ENCODE data around the gene RCSD1. TPM values are rescaled to one million over a fixed set of nuclear protein-coding genes. Genes with fewer than 3 reads are reported as not detected.

RCSD1 gene
- total RNA-seq, 1 experiment from 2014 or later = not detected

DNA sequence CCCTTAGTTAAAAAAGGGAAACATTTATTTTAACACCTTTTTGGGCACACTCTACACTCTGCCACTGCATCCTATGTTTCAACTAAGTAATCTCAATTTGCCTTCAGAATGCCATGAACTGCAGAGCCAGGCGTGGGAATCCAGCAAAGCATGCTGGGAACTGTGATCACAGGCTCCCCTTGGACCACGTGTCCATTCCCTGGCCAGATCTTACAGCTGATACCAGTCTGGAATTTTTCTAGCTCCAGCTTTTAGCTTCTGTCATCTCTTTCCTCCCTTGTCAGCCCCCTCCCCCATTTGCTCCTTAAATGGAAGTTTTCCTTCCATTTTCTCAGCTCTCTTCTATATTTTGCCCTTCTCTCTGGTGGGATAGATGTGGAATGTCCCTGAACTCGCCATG, 29.4 kb downstream of the RCSD1 start:
- no peaks in the 10 kb centered on the region for H3K9me3 ChIP-seq (ENCODE audit: low read depth, low read length, poor library complexity, severe bottlenecking)
- TF ChIP-seq, protein P1, sequence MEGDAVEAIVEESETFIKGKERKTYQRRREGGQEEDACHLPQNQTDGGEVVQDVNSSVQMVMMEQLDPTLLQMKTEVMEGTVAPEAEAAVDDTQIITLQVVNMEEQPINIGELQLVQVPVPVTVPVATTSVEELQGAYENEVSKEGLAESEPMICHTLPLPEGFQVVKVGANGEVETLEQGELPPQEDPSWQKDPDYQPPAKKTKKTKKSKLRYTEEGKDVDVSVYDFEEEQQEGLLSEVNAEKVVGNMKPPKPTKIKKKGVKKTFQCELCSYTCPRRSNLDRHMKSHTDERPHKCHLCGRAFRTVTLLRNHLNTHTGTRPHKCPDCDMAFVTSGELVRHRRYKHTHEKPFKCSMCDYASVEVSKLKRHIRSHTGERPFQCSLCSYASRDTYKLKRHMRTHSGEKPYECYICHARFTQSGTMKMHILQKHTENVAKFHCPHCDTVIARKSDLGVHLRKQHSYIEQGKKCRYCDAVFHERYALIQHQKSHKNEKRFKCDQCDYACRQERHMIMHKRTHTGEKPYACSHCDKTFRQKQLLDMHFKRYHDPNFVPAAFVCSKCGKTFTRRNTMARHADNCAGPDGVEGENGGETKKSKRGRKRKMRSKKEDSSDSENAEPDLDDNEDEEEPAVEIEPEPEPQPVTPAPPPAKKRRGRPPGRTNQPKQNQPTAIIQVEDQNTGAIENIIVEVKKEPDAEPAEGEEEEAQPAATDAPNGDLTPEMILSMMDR (conservative IDR thresholded peaks at IDR 0.05; ENCODE audit: low read depth, low read length) = no peak
- no peak for TF ChIP-seq EZH2 (IDR thresholded peaks at IDR 0.05; ENCODE audit: borderline replicate concordance, low read depth, low read length, poor library complexity, severe bottlenecking)
- ChIA-PET POLR2A (ENCODE audit: low non-redundant PET) (no interaction called here), CTCF (no interaction called here)
- H3K36me3 ChIP-seq (ENCODE audit: insufficient read depth, low read length, poor library complexity, severe bottlenecking) = no peaks in the 10 kb centered on the region
- DNase-seq (ENCODE audit: low spot score) = no peak
- intact Hi-C loops (cut with micrococcal nuclease; ENCODE audit: unreplicated experiment) = no loop called here
- H3K27ac ChIP-seq (ENCODE audit: low read depth, low read length, poor library complexity, severe bottlenecking) = no peak overlapping the region
- no peaks in the 10 kb centered on the region for H3K4me1 ChIP-seq (ENCODE audit: insufficient read depth, low read length, poor library complexity, severe bottlenecking)
- H3K27me3 ChIP-seq (replicated peaks; ENCODE audit: insufficient read depth, low read depth, low read length, poor library complexity) = no peaks in the 10 kb centered on the region
- H3K4me3 ChIP-seq (ENCODE audit: low read depth, low read length, poor library complexity, severe bottlenecking) = no peak overlapping the region
- BruUV-seq (replicated peaks) = no TSS peak

DNA sequence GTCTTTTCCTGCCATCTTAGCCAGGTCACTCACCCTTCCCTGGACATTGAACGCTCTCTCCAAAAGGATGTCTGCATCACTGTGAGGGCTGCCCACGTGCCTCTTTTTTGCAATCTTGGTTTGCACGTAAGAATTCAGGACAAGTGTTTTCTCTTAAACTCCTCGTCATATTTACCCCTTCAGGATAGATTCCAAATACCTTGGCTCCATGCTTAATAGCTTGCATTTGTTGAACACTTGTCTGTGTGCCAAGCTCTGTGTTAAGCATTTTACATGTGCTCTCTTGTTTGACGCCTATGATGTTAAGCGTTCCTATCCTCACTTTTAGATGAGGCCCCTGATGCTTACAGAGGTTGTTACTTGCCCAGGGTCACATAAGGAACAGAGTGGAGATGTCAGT, 29.8 kb downstream of the RCSD1 start:
- Histone ChIP-seq H3K27me3 (replicated peaks; ENCODE audit: insufficient read depth, low read depth, low read length, poor library complexity) (no peaks in the 10 kb centered on the region), H3K27ac (ENCODE audit: low read depth, low read length, poor library complexity, severe bottlenecking) (no peak overlapping the region), H3K36me3 (ENCODE audit: insufficient read depth, low read length, poor library complexity, severe bottlenecking) (no peaks in the 10 kb centered on the region), H3K4me1 (ENCODE audit: insufficient read depth, low read length, poor library complexity, severe bottlenecking) (no peaks in the 10 kb centered on the region), H3K9me3 (ENCODE audit: low read depth, low read length, poor library complexity, severe bottlenecking) (no peaks in the 10 kb centered on the region), H3K4me3 (ENCODE audit: low read depth, low read length, poor library complexity, severe bottlenecking) (no peak overlapping the region)
- ChIA-PET CTCF (no interaction called here), POLR2A (ENCODE audit: low non-redundant PET) (no interaction called here)
- intact Hi-C loops (cut with micrococcal nuclease; ENCODE audit: unreplicated experiment) = no loop called here
- DNase-seq (ENCODE audit: low spot score) = no peak
- no peak for TF ChIP-seq EZH2 (IDR thresholded peaks at IDR 0.05; ENCODE audit: borderline replicate concordance, low read depth, low read length, poor library complexity, severe bottlenecking)
- TF ChIP-seq, protein P1 (conservative IDR thresholded peaks at IDR 0.05; ENCODE audit: low read depth, low read length) = no peak
- no TSS peak for BruUV-seq (replicated peaks)

DNA sequence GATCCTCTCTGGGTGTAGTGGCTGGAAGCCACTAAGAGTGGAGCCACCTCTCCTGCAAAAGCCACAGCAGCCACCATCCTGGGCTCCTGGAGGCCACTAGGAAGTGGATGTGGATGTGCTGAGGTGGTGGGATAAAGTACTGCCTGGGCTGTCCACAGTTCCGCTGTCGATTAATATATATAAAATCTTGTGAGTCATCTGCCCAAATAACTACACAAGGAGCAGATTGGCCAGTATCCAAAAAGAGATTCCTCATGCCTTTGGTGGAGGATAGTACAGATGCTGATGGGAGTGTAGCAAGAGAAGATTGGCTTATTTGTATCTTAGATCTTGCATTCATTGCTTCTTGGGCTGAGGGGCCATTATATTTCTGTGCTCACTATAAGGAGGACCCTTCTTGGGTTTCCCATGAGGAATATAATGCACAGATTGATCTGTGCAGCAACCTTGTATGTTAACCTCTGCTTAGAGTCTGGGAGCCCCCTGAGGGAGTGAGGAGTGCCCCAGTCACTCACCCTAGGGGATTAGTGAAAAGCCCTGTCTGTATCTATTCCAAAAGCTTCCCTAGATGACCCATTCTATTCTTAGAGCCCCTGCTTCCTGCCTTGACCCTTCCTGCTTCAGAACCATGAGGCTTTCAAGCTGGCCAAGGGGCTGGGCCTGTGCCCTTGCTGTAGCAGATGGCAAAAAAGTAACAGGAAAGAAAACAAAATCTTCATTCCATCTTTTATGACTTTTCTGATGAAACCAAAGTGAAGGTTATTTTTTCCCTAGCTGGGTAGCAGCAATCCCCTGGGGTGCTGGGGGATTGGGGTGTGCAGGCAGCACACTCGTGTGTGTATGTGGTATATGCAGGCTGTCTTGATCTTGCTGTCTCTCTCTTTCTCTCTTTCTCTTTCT, 31.7 kb downstream of the RCSD1 start:
- Histone ChIP-seq H3K36me3 (ENCODE audit: insufficient read depth, low read length, poor library complexity, severe bottlenecking) (no peaks in the 10 kb centered on the region), H3K27ac (ENCODE audit: low read depth, low read length, poor library complexity, severe bottlenecking) (no peak overlapping the region), H3K27me3 (replicated peaks; ENCODE audit: insufficient read depth, low read depth, low read length, poor library complexity) (no peaks in the 10 kb centered on the region), H3K4me3 (ENCODE audit: low read depth, low read length, poor library complexity, severe bottlenecking) (no peak overlapping the region), H3K4me1 (ENCODE audit: insufficient read depth, low read length, poor library complexity, severe bottlenecking) (no peaks in the 10 kb centered on the region), H3K9me3 (ENCODE audit: low read depth, low read length, poor library complexity, severe bottlenecking) (no peaks in the 10 kb centered on the region)
- ChIA-PET CTCF (no interaction called here), POLR2A (ENCODE audit: low non-redundant PET) (no interaction called here)
- intact Hi-C loops (cut with micrococcal nuclease; ENCODE audit: unreplicated experiment) = no loop called here
- peak; percentile 73 for DNase-seq (ENCODE audit: low spot score)
- no TSS peak for BruUV-seq (replicated peaks)
- no peak for TF ChIP-seq EZH2 (IDR thresholded peaks at IDR 0.05; ENCODE audit: borderline replicate concordance, low read depth, low read length, poor library complexity, severe bottlenecking)
- TF ChIP-seq, protein P1 (conservative IDR thresholded peaks at IDR 0.05; ENCODE audit: low read depth, low read length) = no peak

All from A673 (cell line).